GM12801 (cell line): ENCODE results near the gene ADAMTS15.

Experiments used
- TF ChIP-seq, protein P1 (sequence below): IDR thresholded peaks from one replicate; pipeline ENCODE4 v1.5.1; 2011; ENCODE audit warnings: control low read depth; ENCODE audit not compliant: insufficient read length; ENCODE audit errors: extremely low read depth

The ADAMTS15 gene

DNA sequence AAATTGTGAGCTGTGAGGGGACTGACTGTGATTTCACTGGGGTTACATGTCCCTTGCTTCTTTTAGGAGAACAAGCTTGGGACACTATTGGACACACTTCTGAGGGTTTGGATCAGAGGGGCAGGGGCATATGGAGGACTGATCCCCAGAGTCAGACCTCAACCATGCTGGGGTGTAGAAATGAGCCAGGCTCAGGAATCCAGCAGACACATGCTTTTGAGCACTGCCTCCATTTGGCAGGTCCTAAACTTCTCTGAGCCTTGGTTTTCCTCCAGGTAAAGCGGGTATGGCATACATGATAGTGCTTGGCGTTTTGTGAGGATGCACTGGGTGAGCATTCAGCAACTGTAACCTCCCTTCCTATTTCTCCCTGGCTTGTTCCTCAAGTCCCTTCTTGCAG, 74.7 kb downstream of the ADAMTS15 start:
- TF ChIP-seq, protein P1, sequence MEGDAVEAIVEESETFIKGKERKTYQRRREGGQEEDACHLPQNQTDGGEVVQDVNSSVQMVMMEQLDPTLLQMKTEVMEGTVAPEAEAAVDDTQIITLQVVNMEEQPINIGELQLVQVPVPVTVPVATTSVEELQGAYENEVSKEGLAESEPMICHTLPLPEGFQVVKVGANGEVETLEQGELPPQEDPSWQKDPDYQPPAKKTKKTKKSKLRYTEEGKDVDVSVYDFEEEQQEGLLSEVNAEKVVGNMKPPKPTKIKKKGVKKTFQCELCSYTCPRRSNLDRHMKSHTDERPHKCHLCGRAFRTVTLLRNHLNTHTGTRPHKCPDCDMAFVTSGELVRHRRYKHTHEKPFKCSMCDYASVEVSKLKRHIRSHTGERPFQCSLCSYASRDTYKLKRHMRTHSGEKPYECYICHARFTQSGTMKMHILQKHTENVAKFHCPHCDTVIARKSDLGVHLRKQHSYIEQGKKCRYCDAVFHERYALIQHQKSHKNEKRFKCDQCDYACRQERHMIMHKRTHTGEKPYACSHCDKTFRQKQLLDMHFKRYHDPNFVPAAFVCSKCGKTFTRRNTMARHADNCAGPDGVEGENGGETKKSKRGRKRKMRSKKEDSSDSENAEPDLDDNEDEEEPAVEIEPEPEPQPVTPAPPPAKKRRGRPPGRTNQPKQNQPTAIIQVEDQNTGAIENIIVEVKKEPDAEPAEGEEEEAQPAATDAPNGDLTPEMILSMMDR, result no peak

DNA sequence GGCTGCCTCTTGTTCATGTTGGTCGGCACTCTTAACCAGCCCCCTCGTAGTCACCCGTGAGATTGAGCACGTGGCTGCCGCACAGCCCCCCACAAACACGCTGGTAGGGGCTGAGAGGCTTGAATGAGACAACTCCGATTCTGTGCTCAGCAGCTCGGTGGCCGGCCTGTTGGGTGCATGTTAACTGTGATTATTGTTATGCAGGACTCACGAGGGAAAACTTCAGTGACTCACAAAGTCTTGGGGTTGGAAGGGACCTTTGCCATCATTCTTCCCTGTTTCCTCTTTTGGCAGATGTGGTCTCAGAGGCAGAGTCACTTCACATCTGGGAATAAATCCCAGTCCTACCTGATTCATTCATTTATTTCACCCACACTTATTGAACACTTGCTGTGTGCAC, 75.2 kb downstream of the ADAMTS15 start:
- TF ChIP-seq, protein P1, result no peak

DNA sequence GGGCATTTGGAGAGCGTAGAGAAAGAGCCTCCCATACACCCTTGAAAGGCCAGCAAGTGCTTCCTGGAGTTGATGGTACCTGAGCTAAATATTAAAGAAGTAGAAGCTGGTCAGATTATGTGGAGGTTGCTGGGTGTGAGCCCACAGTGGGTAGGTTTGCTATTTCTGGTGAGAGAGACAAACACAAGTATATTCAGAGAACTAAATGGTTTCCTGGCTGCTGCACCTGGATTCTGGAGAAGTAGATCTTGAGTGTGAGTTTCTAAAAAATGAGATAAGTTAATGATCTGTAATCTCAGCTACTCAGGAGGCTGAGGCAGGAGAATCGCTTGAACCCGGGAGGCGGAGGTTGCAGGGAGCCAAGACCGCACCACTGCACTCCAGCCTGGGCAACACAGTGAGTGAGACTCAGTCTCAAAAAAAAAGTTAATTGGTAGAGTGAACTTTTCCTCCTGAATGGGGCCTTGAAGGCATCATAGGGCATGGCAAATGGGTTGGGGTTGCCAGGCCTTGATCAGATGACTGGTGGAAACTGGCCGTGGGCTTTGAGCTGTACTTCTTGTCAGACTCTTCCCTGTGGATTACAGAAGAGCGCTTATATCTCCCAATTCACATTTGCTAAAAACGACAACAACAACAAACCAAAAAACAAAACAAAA, 75.8 kb downstream of the ADAMTS15 start:
- TF ChIP-seq, protein P1, result no peak

DNA sequence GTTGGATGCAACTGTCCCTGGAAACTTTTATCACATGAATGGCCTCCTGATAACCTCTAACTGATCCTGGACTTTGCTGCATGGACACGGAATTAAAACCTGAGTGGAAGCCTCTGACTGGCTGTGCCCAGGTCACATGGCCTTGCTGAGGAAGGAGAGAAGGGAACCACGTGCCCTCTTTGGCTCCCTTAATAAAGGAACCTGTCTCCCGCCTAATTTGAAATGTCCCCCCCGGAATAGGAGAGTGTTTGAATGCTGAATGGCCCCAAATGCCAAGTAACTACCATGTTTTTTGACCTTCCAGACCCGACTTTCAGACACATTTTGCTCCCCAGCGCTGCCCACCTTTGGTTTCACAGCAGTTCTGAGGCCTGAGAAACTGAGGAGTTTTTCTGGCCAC, 76.9 kb downstream of the ADAMTS15 start:
- TF ChIP-seq, protein P1, result no peak
